GM04503 (cell line): ENCODE measurements around the gene PREX1.
"Not testable (repeated sequence)": the region's sequence is repeated elsewhere in the genome, so short reads cannot be mapped to it uniquely, and the experiment has no call there.

Experiments used
- DNase-seq: peaks from one replicate; pipeline ENCODE4 v3.0.0-alpha.2; 2012; ENCODE audit warnings: low read depth

PREX1 gene

GRCh38 chr20:48827855-48828733 lies at the start of gene PREX1:
Gene PREX1 (minus strand): TSS chr20:48827999. CDS start chr20:48827860, 139 bp downstream.
- no peak for DNase-seq

- DNase-seq: no peak
Observed at GRCh38 chr20:48877304-48877703, 49.5 kb upstream of the PREX1 start.

- DNase-seq: no peak
Observed at GRCh38 chr20:48875914-48876240, 48.1 kb upstream of the PREX1 start.

GRCh38 chr20:48875233-48875913 lies 47.6 kb upstream of the PREX1 start:
- DNase-seq: no peak

GRCh38 chr20:48869442-48869841 lies 41.6 kb upstream of the PREX1 start:
- DNase-seq: not testable (repeated sequence)

GRCh38 chr20:48866936-48867335 lies 39.1 kb upstream of the PREX1 start:
- DNase-seq: no peak

- no peak for DNase-seq
Observed at GRCh38 chr20:48864738-48865318, 37.0 kb upstream of the PREX1 start.

- no peak for DNase-seq
Observed at GRCh38 chr20:48864254-48864653, 36.5 kb upstream of the PREX1 start.

GRCh38 chr20:48862279-48862678 lies 34.5 kb upstream of the PREX1 start:
- no peak for DNase-seq

- DNase-seq: no peak
Observed at GRCh38 chr20:48861444-48861843, 33.6 kb upstream of the PREX1 start.

- DNase-seq: no peak
Observed at GRCh38 chr20:48858075-48858790, 30.4 kb upstream of the PREX1 start.

GRCh38 chr20:48856130-48856529 lies 28.3 kb upstream of the PREX1 start:
- no peak for DNase-seq

GRCh38 chr20:48855046-48855445 lies 27.2 kb upstream of the PREX1 start:
- no peak for DNase-seq

GRCh38 chr20:48852609-48853008 lies 24.8 kb upstream of the PREX1 start:
- no peak for DNase-seq

- no peak for DNase-seq
Observed at GRCh38 chr20:48851579-48851978, 23.8 kb upstream of the PREX1 start.

GRCh38 chr20:48850977-48851299 lies 23.1 kb upstream of the PREX1 start:
- DNase-seq: no peak

- no peak for DNase-seq
Observed at GRCh38 chr20:48850257-48850976, 22.6 kb upstream of the PREX1 start.

- DNase-seq: no peak
Observed at GRCh38 chr20:48849779-48850178, 22.0 kb upstream of the PREX1 start.

GRCh38 chr20:48849299-48849698 lies 21.5 kb upstream of the PREX1 start:
- no peak for DNase-seq

- no peak for DNase-seq
Observed at GRCh38 chr20:48847498-48848205, 19.9 kb upstream of the PREX1 start.
